ENCODE results near the gene C2orf92. TPM values are rescaled to one million over a fixed set of nuclear protein-coding genes. Genes with fewer than 3 reads are reported as not detected.

The C2orf92 gene
- total RNA-seq, 1 experiment from 2014 or later: 5.3 TPM

DNA sequence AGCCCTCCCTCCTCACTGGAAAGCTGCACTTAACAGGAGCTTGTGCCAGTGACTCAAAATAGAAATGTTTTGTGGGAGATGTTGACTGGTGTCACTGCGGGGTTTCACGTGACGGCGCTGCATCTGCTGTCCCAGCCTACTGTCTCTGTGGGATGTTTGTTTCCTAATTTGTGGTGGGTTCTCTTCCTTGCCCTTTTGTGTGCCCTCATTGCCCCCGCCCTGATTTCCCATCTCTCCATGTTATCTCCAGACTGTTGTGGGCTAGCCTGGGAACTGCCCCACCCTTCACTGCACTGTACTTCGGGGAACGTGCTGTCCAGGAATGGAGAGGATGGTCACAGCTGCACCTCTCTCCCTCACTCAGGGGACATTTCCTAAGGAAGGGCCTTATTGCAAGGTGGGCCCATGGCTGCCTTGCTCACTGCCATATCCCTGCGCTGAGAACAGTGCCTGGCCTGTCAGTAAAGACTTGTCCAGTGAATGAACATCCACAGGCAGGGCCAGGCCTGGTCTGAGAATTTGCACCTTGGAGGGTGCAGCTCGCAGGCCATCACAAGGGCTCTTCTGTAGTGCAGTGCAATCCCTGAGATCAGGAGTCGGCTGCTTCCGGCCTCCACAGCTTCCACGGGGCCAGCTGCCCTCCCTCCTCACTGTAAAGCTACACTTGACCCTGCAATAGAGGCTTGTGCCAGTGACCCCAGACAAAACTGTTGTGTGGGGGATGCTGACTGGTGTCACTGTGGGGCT, 61.9 kb downstream of the C2orf92 start:
- no peaks in the 10 kb centered on the region for H3K27me3 Mint-ChIP-seq (ENCODE audit: insufficient read depth, unreplicated experiment)
- H3K36me3 Mint-ChIP-seq (ENCODE audit: insufficient read depth, unreplicated experiment): peaks cover 12% of the 10 kb centered on the region
- CTCF ChIA-PET: interaction anchor here (1.3 kb wide), 2 partner anchors 32 to 654 kb away, joined by 3 to 6 read pairs; no protein-coding TSS in a partner anchor
- no peak overlapping the region for H3K27ac Mint-ChIP-seq (ENCODE audit: low read depth, unreplicated experiment)
- POLR2A ChIA-PET: interaction anchor here (0.7 to 1.1 kb wide), 2 partner anchors 46 to 81 kb away, joined by 3 read pairs; no protein-coding TSS in a partner anchor
- no peak overlapping the region for H3K4me3 Mint-ChIP-seq (ENCODE audit: unreplicated experiment)
- DNase-seq (ENCODE audit: unreplicated experiment): no peak
- TF ChIP-seq, protein P1, sequence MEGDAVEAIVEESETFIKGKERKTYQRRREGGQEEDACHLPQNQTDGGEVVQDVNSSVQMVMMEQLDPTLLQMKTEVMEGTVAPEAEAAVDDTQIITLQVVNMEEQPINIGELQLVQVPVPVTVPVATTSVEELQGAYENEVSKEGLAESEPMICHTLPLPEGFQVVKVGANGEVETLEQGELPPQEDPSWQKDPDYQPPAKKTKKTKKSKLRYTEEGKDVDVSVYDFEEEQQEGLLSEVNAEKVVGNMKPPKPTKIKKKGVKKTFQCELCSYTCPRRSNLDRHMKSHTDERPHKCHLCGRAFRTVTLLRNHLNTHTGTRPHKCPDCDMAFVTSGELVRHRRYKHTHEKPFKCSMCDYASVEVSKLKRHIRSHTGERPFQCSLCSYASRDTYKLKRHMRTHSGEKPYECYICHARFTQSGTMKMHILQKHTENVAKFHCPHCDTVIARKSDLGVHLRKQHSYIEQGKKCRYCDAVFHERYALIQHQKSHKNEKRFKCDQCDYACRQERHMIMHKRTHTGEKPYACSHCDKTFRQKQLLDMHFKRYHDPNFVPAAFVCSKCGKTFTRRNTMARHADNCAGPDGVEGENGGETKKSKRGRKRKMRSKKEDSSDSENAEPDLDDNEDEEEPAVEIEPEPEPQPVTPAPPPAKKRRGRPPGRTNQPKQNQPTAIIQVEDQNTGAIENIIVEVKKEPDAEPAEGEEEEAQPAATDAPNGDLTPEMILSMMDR (IDR thresholded peaks at IDR 0.05; ENCODE audit: unreplicated experiment): no peak
- H3K9me3 Mint-ChIP-seq (ENCODE audit: unreplicated experiment): no peaks in the 10 kb centered on the region
- intact Hi-C loops (cut with micrococcal nuclease): no loop called here
- peaks cover 12% of the 10 kb centered on the region for H3K4me1 Mint-ChIP-seq (ENCODE audit: insufficient read depth, unreplicated experiment)
- no TSS peak for BruUV-seq (replicated peaks)

DNA sequence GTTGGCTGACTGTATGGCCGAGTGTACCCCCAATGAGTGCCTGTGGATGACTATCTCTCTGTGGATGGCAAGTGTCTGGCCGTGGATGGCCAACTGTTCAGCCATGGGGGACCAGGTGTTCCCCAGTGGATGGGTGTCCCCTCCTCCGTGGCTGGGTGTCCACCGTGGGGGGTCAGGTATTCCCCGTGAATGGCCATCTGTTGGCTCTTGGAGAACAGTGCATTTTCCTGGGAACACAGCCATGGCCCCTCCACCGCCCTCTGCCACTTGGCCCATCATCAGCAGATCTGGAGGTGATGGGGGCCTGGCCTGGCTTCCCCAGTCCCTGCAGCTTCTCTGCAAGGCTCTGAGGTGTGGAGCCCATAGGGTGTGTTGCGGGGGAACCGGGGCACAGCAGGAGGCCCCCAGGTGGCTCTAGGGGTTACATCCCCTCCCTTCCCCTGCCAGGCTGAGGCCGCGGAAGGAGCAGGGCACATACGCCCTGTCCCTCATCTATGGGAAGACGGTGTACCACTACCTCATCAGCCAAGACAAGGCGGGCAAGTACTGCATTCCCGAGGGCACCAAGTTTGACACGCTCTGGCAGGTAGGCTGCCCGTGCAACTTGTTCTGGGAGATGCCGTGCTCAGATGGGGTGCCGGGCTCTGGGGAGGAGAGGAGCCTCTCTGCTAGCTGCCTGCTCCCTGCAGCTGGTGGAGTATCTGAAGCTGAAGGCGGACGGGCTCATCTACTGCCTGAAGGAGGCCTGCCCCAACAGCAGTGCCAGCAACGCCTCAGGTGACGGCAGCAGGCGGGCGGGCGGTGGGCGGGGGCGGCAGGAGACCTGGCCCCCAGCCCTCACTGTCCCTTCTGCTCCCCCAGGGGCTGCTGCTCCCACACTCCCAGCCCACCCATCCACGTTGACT, 63.2 kb downstream of the C2orf92 start:
- Mint-ChIP-seq H3K4me1 (ENCODE audit: insufficient read depth, unreplicated experiment) (peaks cover 8% of the 10 kb centered on the region), H3K4me3 (ENCODE audit: unreplicated experiment) (no peak overlapping the region), H3K27ac (ENCODE audit: low read depth, unreplicated experiment) (no peak overlapping the region), H3K27me3 (ENCODE audit: insufficient read depth, unreplicated experiment) (no peaks in the 10 kb centered on the region), H3K9me3 (ENCODE audit: unreplicated experiment) (no peaks in the 10 kb centered on the region), H3K36me3 (ENCODE audit: insufficient read depth, unreplicated experiment) (peaks cover 12% of the 10 kb centered on the region)
- DNase-seq (ENCODE audit: unreplicated experiment): no peak
- intact Hi-C loops (cut with micrococcal nuclease): no loop called here
- ChIA-PET POLR2A (no interaction called here), CTCF (interaction anchor here (0.7 kb wide), 1 partner anchor 33 kb away, joined by 3 read pairs; no protein-coding TSS in a partner anchor)
- BruUV-seq (replicated peaks): no TSS peak
- TF ChIP-seq, protein P1 (IDR thresholded peaks at IDR 0.05; ENCODE audit: unreplicated experiment): no peak

GRCh38 chr2:97733341-97734035, 64.0 kb downstream of the C2orf92 start:
- Mint-ChIP-seq H3K27ac (ENCODE audit: low read depth, unreplicated experiment) (no peak overlapping the region), H3K36me3 (ENCODE audit: insufficient read depth, unreplicated experiment) (peaks cover 6% of the 10 kb centered on the region), H3K27me3 (ENCODE audit: insufficient read depth, unreplicated experiment) (no peaks in the 10 kb centered on the region), H3K4me3 (ENCODE audit: unreplicated experiment) (no peak overlapping the region), H3K9me3 (ENCODE audit: unreplicated experiment) (no peaks in the 10 kb centered on the region), H3K4me1 (ENCODE audit: insufficient read depth, unreplicated experiment) (peaks cover under 1% of the 10 kb centered on the region)
- POLR2A ChIA-PET: no interaction called here
- CTCF ChIA-PET: interaction anchor here (0.7 kb wide), 2 partner anchors 33 to 712 kb away, joined by 3 to 7 read pairs; no protein-coding TSS in a partner anchor
- no TSS peak for BruUV-seq (replicated peaks)
- no peak for DNase-seq (ENCODE audit: unreplicated experiment)
- intact Hi-C loops (cut with micrococcal nuclease): no loop called here
- TF ChIP-seq, protein P1 (IDR thresholded peaks at IDR 0.05; ENCODE audit: unreplicated experiment): no peak

All from MCF 10A (cell line).